ENCODE results near the gene HNRNPAB. TPM values are rescaled to one million over a fixed set of nuclear protein-coding genes. Genes with fewer than 3 reads are reported as not detected.

HNRNPAB gene
- total RNA-seq, 4 donors from 2014 or later, result 57.0 to 113 (median 83.1) TPM

DNA sequence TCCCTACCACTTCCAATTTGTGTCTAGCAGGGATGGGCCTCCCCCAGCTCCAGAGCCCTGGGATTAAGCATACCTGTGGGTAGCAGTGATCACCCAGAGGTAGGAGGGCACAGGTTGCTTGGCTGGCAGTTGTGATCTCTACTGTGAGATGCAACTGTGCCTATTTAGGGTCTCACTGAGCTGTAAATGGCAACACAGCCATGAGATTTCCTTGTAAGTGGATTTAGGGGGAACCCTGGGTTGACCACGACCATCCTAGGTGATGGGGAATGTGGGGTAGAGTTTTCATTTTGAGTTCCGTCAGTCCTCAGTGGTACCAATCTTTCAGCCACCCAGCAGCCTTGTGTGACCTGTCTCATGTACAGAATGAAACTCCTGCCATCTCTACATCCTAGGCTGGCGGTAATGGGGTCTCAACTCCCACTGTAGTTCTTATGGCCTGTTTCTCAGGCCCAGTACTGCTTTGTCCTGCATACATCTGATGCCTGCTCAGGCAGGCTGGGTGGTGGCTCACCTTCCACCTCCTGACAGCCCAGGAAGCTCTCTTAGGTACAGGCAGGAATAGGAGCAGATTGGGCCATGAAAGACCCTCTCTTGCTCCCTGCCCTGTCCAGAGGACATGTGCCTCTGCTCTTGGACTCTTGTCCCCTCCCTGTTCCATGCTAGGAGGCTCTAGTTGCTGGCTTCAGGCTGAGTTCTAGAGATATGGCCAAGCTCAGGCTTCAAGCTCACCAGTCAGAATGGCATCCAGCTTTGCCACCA is 8.1 kb downstream of the HNRNPAB start:
- DNase-seq (ENCODE audit: low spot score in 2 of 2), result no peak
- H3K4me1 ChIP-seq, result peaks cover 16% of the 10 kb centered on the region

DNA sequence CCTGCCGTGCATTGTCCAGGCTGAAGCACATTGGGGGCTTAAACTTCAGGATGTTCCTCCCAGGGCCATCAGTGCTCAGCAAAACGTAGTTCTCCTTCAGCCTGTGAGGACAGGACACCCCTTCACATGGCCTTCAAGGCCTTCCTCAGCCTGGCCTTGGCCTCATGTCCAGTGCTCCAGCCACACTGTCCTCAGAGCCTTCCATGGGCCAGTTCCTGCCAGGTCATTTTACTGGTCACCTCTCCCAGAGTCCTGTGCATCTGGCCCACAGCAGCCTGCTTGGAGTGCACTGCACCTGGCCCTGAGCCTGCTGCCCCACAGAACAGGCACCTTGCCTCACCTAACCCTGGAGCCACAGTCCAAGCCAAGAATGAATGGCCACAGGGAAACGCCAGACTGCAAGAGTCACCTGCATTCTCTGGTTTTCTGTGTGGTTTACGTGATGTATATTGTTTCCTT is 8.7 kb downstream of the HNRNPAB start:
- Histone ChIP-seq H3K27ac (no peak overlapping the region), H3K9me3 (no peaks in the 10 kb centered on the region), H3K27me3 (no peaks in the 10 kb centered on the region), H3K4me1 (peaks cover 10% of the 10 kb centered on the region), H3K36me3 (peaks cover 94% of the 10 kb centered on the region), H3K4me3 (no peak overlapping the region)
- 54% methylated on average over 2 of the region's 4 CpGs for WGBS
- DNase-seq (ENCODE audit: low spot score in 2 of 2), result no peak
- TF ChIP-seq POLR2AphosphoS5 (IDR thresholded peaks at IDR 0.05), result no peak
- no peak for TF ChIP-seq EP300 (IDR thresholded peaks at IDR 0.05)
- TF ChIP-seq, protein P1, sequence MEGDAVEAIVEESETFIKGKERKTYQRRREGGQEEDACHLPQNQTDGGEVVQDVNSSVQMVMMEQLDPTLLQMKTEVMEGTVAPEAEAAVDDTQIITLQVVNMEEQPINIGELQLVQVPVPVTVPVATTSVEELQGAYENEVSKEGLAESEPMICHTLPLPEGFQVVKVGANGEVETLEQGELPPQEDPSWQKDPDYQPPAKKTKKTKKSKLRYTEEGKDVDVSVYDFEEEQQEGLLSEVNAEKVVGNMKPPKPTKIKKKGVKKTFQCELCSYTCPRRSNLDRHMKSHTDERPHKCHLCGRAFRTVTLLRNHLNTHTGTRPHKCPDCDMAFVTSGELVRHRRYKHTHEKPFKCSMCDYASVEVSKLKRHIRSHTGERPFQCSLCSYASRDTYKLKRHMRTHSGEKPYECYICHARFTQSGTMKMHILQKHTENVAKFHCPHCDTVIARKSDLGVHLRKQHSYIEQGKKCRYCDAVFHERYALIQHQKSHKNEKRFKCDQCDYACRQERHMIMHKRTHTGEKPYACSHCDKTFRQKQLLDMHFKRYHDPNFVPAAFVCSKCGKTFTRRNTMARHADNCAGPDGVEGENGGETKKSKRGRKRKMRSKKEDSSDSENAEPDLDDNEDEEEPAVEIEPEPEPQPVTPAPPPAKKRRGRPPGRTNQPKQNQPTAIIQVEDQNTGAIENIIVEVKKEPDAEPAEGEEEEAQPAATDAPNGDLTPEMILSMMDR (IDR thresholded peaks at IDR 0.05), result no peak
- TF ChIP-seq POLR2A (IDR thresholded peaks at IDR 0.05), result no peak

More for the DNA sequence above, 8.1 kb downstream of the HNRNPAB start:
- Histone ChIP-seq H3K27ac (no peak overlapping the region), H3K27me3 (no peaks in the 10 kb centered on the region), H3K9me3 (no peaks in the 10 kb centered on the region), H3K36me3 (peaks cover 98% of the 10 kb centered on the region), H3K4me3 (no peak overlapping the region)
- 90% methylated on average over 2 of the region's 3 CpGs for WGBS
- TF ChIP-seq, protein P1 (IDR thresholded peaks at IDR 0.05), result no peak
- TF ChIP-seq POLR2AphosphoS5 (IDR thresholded peaks at IDR 0.05) (no peak), EP300 (IDR thresholded peaks at IDR 0.05) (no peak)

DNA sequence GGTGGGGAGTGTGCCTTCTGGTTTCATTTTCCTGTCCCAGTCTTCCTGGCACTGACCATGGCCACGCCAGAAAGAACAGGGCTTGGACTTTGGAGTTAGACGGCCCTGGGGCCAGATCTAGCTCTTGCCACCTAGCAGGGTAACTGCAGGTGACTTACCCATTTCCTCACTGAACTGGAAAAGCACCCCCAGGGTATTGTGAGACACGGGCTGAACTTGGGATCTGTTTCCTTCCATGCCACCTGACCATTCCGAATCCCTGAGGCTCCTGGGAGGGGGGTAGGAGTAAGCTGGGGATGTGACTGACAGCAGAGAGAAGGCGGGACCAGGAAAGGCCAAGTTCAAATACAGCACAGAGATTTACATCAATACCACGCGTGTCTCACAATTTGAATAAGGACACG is 9.4 kb downstream of the HNRNPAB start:
- TF ChIP-seq, protein P1 (IDR thresholded peaks at IDR 0.05), result no peak
- TF ChIP-seq POLR2A (IDR thresholded peaks at IDR 0.05), result no peak
- TF ChIP-seq POLR2AphosphoS5 (IDR thresholded peaks at IDR 0.05), result no peak
- peaks cover 3% of the 10 kb centered on the region for H3K4me1 ChIP-seq
- H3K36me3 ChIP-seq, result peaks cover 92% of the 10 kb centered on the region
- DNase-seq (ENCODE audit: low spot score in 2 of 2), result no peak
- no peak overlapping the region for H3K4me3 ChIP-seq
- H3K27me3 ChIP-seq, result no peaks in the 10 kb centered on the region
- 64% methylated on average over 8 of the region's 8 CpGs for WGBS
- H3K9me3 ChIP-seq, result no peaks in the 10 kb centered on the region
- no peak overlapping the region for H3K27ac ChIP-seq

DNA sequence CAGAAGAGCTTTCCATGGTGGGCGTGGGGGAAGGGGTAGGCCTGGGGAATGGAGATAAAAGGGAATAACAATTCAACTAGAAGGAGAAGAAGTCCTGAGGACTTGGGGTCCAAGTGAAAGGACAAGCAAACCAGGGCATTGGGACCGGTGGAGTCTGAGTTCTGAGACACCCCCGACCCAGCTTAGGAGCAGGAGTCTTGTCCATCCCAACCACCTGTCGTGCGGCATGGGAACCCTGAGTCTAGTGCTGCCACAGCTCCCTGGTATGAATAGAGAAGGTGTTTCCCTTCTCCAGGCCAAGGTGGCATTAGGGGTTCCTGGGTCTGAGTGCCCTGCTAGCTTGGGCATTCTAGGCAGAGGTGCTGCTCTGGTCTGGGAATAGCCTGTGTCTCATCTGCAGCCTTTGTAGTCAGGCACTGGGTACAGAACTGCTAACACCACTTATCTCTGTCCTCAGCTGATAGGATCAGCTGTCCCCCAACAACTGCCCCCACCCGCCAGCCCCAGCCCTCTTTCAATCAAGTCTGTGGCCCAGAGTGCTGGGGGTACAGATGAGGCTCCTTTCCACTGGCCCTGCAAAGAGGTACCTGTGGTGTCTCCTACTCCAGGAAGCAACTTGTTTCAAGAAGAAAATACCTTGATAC is 9.9 kb downstream of the HNRNPAB start:
- Histone ChIP-seq H3K9me3 (no peaks in the 10 kb centered on the region), H3K4me1 (peaks cover 3% of the 10 kb centered on the region), H3K4me3 (no peak overlapping the region), H3K36me3 (peaks cover 87% of the 10 kb centered on the region), H3K27ac (no peak overlapping the region), H3K27me3 (no peaks in the 10 kb centered on the region)
- TF ChIP-seq POLR2A (IDR thresholded peaks at IDR 0.05) (no peak), EP300 (IDR thresholded peaks at IDR 0.05) (no peak), POLR2AphosphoS5 (IDR thresholded peaks at IDR 0.05) (no peak)
- TF ChIP-seq, protein P1 (IDR thresholded peaks at IDR 0.05), result no peak
- no peak for DNase-seq (ENCODE audit: low spot score in 2 of 2)
- 86% methylated on average over 6 of the region's 6 CpGs for WGBS

DNA sequence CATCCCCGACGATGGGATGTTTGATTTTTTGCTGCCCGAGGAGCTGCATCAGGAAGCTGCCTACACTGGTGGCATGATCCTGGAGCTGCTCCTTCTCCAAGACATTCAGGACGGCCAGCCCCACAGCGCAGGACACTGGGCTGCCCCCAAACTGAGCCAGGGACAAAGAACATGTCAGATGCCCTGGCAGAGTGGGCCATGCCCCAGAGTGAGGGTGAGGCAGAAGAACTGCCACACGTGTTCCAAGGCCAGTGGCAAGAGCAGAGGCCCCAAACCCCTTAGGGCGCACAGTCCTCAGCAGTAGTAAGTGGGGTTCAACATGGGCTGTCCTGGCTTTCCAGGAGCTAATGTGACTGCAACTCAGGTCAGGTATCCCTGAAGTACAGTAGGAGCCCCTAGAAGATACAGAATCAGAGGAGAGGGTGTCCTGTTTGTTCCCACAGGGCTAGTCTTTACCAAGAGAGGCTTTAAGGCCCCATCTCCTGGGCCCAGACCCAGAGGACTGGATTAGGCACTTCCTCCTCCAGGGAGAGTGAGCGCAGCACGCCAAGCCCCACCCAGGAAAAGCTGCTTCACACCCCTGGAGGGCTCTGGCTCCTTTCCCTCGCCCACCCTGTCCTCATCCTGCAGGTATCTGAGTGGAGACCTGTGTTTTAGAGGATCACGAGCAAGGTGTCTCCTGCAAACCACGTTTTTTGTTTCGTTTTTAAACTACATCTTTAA is 11.1 kb downstream of the HNRNPAB start:
- WGBS, result 74% methylated on average over 11 of the region's 13 CpGs
- Histone ChIP-seq H3K4me1 (peaks cover 3% of the 10 kb centered on the region), H3K27ac (no peak overlapping the region), H3K4me3 (no peak overlapping the region), H3K27me3 (no peaks in the 10 kb centered on the region), H3K36me3 (peaks cover 84% of the 10 kb centered on the region), H3K9me3 (no peaks in the 10 kb centered on the region)
- TF ChIP-seq POLR2AphosphoS5 (IDR thresholded peaks at IDR 0.05) (no peak), POLR2A (IDR thresholded peaks at IDR 0.05) (no peak), EP300 (IDR thresholded peaks at IDR 0.05) (no peak)
- TF ChIP-seq, protein P1 (IDR thresholded peaks at IDR 0.05), result no peak
- DNase-seq (ENCODE audit: low spot score in 2 of 2), result no peak
